Thoracic aorta endothelial cell (primary cell): Measurements from ENCODE around the gene OR2T5. TPM values are rescaled to one million over a fixed set of nuclear protein-coding genes. Genes with fewer than 3 reads are reported as not detected.

Experiments used
- total RNA-seq: library from RNA; depleted of rRNA; stranded (reverse); fragments of >200 nt; gene quantifications from 2 replicates; pipeline ENCODE4 v1.2.3, GENCODE V29; 2012

OR2T5 gene
- not detected in 2 replicates for total RNA-seq

GRCh38 chr1:248488289-248488688 is at the start of gene OR2T5:
Gene OR2T5, plus strand, starts transcription at chr1:248488589. Its CDS starts 0 bp downstream, at chr1:248488589.

GRCh38 chr1:248445399-248445798 is 43.0 kb upstream of the OR2T5 start, which contains the start of gene OR2T2:
Gene OR2T2, plus strand, starts transcription at chr1:248445637. Its CDS starts 7,161 bp downstream, at chr1:248452798.

GRCh38 chr1:248473051-248473450 is 15.3 kb upstream of the OR2T5 start, which contains the start of gene OR2T3:
Gene OR2T3, plus strand, starts transcription at chr1:248473351. Its CDS starts 0 bp downstream, at chr1:248473351.

GRCh38 chr1:248507773-248508172 is 19.4 kb downstream of the OR2T5 start, which contains the start of gene OR2G6:
Gene OR2G6, plus strand, starts transcription at chr1:248508073. Its CDS starts 13,574 bp downstream, at chr1:248521647.

Other genes starting within 250 kb of the OR2T5 start
- gene OR2T33, start 210.6 kb upstream of the OR2T5 start, total RNA-seq = 0.13 TPM in 1 of 2 replicates, not detected in the other
- not detected in 2 replicates for gene OR2T12, start 185.2 kb upstream of the OR2T5 start, total RNA-seq
- not detected in 2 replicates for gene OR2M7, start 164.0 kb upstream of the OR2T5 start, total RNA-seq
- not detected in 2 replicates for gene OR14C36, start 139.8 kb upstream of the OR2T5 start, total RNA-seq
- not detected in 2 replicates for gene OR2T4, start 126.9 kb upstream of the OR2T5 start, total RNA-seq
- not detected in 2 replicates for gene OR2T6, start 112.8 kb upstream of the OR2T5 start, total RNA-seq
- gene OR2T1, start 85.5 kb upstream of the OR2T5 start, total RNA-seq = not detected in 2 replicates
- not detected in 2 replicates for gene OR2T2, start 43.0 kb upstream of the OR2T5 start, total RNA-seq
- not detected in 2 replicates for gene OR2T3, start 15.2 kb upstream of the OR2T5 start, total RNA-seq
- not detected in 2 replicates for gene OR2G6, start 19.5 kb downstream of the OR2T5 start, total RNA-seq
- not detected in 2 replicates for gene OR2T29, start 74.2 kb downstream of the OR2T5 start, total RNA-seq
- gene OR2T34, start 86.2 kb downstream of the OR2T5 start, total RNA-seq = not detected in 2 replicates
- not detected in 2 replicates for gene OR2T10, start 109.1 kb downstream of the OR2T5 start, total RNA-seq
- gene OR2T11, start 146.5 kb downstream of the OR2T5 start, total RNA-seq = not detected in 2 replicates
- gene OR2T35, start 156.7 kb downstream of the OR2T5 start, total RNA-seq = not detected in 2 replicates
- gene OR2T27, start 166.9 kb downstream of the OR2T5 start, total RNA-seq = not detected in 2 replicates
- not detected in 2 replicates for gene OR14I1, start 214.2 kb downstream of the OR2T5 start, total RNA-seq